Hematopoietic multipotent progenitor cell (in vitro differentiated cells): ENCODE data around the gene NOP16. TPM values are rescaled to one million over a fixed set of nuclear protein-coding genes. Genes with fewer than 3 reads are reported as not detected.
A peak's percentile ranks its signal among the peaks of the same experiment; 100 is the strongest.

Experiments used
- DNase-seq, 3 donors: peaks; one replicate each; pipeline ENCODE4 v3.0.0-alpha.2; 2011 to 2015; ENCODE audit warnings: low read depth in 2 of 3, low spot score in 2 of 3
- total RNA-seq: library from RNA; depleted of rRNA; stranded (reverse); fragments of >200 nt; gene quantifications from one replicate; pipeline ENCODE4 v1.2.3, GENCODE V29; 2012

Gene NOP16
- 16.7 TPM for total RNA-seq

- DNase-seq = peak; percentile 95 to 100 (median 99)
Measured at GRCh38 chr5:176388444-176389134, at the start of gene NOP16, which contains the start of gene HIGD2A. Gene NOP16 (minus strand): TSS chr5:176388598. CDS start chr5:176388539, 59 bp downstream. Gene HIGD2A (plus strand): TSS chr5:176388751. CDS start chr5:176388820, 69 bp downstream.

- DNase-seq = peak in 2 of 3 donors; percentile 41 to 51
Measured at GRCh38 chr5:176436656-176437055, 48.3 kb upstream of the NOP16 start.

DNA sequence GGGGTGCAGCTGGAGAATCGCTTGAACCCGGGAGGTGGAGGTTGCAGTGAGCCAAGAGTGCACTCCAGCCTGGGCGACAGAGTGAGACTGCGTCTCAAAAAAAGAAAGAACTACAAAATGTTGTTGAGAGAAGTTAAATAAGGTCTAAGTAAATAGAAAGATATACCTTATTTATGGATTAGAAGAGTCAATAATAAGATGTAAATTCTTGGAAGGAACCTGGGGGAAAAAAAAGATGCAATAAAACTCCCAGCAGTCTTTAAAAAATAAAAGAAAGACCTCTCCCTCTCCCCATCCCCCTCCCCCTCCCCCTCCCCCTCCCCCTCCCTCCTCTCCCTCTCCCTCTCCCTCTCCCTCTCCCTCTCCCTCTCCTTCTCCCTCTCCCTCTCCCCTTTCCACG is 44.3 kb upstream of the NOP16 start:
- no peak for DNase-seq

- DNase-seq = no peak
Measured at GRCh38 chr5:176429972-176430371, 41.6 kb upstream of the NOP16 start.

DNA sequence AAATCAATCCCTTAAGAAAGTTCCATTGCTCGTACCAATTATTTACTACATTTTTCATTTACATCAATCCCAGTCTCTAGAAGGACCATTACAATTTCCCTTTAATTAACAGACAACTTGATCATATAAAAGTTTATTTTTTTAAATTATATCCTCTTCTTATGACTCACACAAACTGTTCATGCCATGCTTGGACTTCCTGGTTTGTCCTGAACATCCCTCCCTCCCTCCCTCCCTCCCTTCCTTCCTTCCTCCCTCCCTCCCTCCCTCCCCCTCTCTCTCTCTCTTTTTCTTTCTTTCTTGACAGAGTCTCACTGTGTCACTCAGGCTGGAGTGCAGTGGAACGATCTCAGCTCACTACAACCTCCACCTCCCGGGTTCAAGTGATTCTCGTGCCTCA is 39.6 kb upstream of the NOP16 start:
- DNase-seq = no peak

DNA sequence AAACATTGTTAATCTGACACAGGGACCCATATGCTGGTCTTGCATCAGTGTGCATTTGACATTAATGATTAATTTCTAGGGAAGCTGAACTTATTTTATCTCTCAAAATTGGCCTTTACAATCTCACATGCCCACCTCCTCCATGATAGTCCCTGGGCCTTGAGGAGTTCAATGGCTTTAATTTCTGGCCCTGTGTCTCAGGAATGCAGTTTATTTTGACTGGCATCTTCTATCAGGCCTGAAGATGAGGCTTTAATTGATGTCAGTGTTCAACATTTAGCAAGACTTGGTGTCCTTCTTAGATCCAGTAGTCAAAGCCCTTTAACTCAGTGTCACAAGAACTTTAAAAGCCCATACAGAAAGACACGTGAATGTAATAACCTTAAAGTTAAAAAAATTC is 38.5 kb upstream of the NOP16 start:
- no peak for DNase-seq

- DNase-seq = no peak
Measured at GRCh38 chr5:176425791-176426190, 37.4 kb upstream of the NOP16 start.

DNA sequence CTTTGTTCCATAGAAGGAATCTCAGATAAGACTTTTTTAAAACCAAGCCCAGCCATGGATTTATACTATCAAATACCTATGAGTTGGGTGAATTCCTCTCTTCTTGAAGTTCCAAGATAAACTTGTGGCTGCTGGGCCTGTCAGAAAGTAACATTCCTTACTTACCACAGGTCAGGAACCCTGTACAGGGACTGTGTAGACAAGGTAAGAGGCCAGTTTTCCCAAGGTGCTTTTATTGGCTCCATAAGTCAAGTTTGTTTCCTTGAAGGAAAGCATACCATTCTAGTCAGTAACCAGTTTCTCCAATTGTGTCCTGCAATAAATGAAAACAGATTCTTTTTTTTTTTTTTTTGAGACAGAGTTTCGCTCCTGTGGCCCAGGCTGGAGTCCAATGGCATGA is 36.7 kb upstream of the NOP16 start:
- no peak for DNase-seq

DNA sequence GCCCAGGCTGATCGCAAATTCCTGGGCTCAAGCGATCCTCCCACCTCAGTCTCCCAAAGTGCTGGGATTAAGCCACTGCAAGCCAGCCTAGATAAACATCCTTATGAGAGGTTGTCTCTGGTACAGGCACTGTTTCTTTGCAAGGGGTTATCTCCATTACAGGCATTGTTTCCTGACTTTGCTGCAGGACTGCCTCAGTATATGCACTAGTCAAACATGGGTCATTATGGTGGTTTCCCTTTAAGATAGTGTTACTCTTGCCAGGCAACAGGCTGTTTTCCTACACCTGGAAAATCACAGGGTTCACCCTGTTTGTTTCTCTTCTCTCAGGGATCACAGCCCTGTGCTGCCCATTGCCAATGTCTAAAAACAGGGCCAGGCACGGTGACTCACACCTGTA is 35.8 kb upstream of the NOP16 start:
- no peak for DNase-seq

- DNase-seq = no peak
Measured at GRCh38 chr5:176420972-176421544, 32.7 kb upstream of the NOP16 start.

- DNase-seq = no peak
Measured at GRCh38 chr5:176420086-176420485, 31.7 kb upstream of the NOP16 start.

DNA sequence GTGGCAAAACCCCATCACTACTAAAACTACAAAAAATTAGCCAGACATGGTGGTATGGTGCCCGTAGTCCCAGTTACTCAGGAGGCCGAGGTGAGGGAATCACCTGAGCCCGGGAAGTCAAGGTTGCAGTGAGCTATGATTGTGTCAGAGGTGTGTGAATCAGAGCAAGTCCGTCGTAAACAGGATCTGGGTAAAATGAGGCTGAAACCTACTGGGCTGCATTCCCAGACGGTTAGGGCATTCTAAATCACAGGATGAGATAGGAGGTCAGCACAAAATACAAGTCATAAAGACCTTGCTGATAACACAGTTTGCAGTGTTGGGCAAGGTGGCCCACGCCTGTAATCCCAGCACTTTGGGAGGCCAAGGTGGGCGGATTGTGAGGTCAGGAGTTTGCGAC is 29.9 kb upstream of the NOP16 start:
- DNase-seq = no peak

DNA sequence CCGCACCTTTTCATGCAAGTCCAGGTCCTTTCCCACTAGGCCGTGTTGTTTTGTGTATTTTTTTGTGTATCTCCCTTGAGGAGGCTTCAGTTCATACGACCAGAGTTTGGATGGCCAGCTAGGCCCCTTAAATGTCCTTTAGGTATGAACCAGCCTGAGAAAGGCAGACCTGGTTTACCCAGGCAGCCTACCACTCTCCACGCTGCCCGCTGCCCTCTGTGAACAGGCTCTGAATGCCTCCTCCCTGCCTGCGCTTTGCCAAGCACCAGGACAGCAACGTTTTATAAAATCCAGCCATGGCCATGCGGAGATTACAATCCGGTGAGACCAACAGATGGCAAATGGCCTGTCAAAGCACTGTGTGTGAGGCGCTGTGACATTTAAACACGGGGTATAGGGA is 28.6 kb upstream of the NOP16 start:
- no peak for DNase-seq

DNA sequence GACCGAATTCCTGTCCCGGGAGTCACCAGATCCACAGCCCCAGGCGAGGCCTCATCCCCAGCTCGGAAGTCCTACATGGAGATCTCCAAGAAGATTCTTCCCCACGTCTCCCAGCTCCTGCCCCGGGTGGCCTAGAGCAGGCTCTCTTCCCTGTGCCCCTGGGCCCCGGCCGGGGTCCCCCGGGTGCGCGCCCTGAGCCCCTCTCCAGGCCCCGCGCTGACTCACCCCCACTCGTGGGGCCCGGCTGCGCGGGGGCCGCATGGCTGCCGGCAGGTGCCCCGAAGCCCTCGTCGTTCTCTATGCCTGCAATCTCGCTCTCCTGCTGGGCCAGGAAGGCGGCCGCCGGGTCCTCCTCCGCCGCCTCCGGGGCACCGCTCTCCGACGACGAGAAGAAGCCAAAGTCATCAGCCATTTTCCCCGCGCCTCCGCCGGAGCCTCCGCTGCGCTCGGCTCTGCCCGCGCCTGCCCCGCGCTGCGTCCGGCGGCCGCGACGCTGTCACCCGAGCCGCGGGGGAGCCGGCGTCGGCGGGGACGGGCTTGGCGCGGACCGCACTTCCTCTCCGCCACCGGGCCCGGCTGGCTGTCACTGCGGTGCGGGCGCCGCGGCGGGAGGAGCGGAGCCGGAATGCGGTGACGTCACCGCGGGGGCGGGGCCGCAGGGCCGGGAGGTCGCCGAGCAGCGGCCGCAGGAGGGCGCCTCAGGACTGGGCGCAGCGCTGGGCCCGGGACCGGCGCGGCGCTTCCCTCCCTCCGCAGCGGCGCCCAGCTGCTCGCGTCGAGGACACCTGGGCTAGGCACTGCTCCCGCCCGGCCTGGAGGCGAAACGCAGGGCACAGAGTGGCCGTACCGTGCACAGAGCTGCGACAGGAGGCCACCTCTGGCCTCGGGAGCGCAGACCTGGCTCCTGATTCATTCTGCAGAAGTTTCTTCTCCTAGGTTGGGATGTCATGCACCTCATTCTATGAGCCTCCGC is 27.8 kb upstream of the NOP16 start, which contains the start of gene CLTB:
Gene CLTB (minus strand): TSS at position 588 of the 973 bp plus-strand sequence. CDS start 176 bp downstream, at position 412.
- DNase-seq = peak; percentile 89 to 97 (median 92)

DNA sequence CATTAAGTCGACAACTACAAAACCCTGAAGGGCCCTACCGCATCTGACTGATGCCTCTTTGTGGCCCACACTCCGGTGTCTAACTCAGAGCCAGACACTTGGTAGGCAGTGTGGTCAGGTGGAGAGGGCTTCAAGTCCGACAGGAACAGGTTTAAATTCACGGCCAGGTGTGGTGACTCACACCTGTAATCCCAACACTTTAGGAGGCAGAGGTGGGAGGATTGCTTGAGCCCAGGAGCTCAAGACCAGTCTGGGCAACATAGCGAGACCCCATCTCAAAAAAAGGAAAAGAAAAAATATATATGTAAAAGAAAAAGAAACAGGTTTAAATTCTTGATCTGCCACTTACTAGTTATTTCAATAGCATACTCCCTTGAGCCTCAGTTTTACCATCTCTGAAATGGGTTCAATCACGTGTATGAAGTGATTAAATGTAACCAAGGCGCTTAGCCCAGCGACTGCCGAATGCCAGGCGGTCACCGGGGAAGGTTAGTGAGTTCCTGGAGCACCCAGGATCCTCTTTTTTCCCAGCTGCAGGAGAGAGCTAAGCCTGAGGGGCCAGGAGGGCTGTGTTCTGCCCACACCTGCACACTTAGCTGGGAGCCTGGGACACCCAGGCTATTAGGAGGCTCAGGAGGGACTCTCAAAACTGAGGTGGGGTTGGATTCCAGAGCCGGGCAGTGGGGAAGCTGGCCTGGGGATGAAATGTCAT is 27.0 kb upstream of the NOP16 start:
- no peak for DNase-seq

DNA sequence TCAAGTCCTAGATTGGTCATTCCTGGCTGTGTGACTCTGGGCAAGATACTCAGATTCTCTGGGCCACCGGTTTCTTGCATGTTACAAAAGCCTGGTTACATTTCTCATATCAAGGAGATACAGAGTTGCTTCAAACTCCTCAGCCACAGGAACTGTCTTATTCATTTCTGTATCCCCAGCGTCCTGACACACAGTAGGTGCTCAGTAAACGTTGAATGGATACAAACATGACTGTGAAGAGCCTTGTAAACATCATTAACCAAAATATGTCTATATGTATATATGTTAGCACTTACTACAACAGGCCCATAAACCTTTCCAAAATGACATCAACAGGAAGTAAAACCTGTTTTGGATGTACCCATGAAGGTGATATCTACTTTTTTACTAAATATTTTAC is 26.3 kb upstream of the NOP16 start:
- DNase-seq = no peak

DNA sequence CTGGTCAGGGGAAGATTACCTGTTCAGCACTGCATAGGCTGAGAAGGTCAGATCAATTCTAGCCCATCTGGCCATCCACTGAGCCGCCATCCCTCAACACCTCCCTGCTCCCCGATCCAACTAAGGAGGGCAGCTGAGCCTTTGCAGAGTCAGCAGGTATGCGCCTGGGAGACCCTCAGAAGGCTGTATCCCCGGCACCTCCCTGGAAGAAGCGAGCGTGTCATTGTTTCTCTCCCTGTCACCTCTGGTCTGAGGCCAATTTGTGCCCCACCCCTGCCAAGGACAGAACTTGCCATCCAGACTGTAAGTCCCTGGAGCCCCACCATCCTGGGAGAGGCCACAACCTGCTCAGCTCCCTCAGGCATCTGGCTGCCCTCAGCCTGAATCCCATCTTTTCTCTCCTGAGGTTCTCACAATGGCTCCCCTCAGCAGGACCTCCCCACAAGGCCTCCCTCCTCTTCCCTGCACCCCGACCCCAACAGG is 25.4 kb upstream of the NOP16 start:
- no peak for DNase-seq

DNA sequence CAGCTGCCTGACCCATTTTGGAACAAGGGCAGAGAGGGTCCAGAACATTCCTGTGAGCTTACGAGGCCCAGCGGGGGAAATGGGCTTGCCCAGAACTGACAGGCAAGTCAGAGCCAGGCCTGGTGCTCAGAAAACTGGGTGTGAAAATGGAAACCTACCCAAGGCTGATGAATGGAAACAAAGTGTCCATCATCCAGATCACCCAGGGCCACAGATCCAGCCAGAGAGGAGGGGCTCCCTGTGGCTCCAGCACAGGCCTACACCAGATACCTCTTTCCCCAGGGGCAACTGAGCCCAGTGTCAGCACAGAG is 24.8 kb upstream of the NOP16 start:
- DNase-seq = no peak

GRCh38 chr5:176412517-176413254 is 24.3 kb upstream of the NOP16 start:
- DNase-seq = no peak
